BJ (cell line): ENCODE results near the gene NFKBIA. TPM values are rescaled to one million over a fixed set of nuclear protein-coding genes. Genes with fewer than 3 reads are reported as not detected.

Experiments used
- CTCF ChIA-PET: fragments of 350-600 bp; formaldehyde crosslinking; extraction: SDS; loops from one replicate; lab custom pipeline; 2021; ENCODE audit warnings: antibody characterized with exemption, inconsistent platforms; lab: Yijun Ruan, JAX
- POLR2A ChIA-PET: fragments of 300-600 bp; sonication (Branson Sonifier 250); formaldehyde crosslinking; extraction: SDS; loops from one replicate; lab custom pipeline; 2021; ENCODE audit warnings: antibody characterized with exemption; lab: Charles Lee
- DNase-seq: peaks from one replicate; pipeline ENCODE4 v3.0.0-alpha.2; 2011; ENCODE audit warnings: low read depth
- H3K27me3 ChIP-seq: 2 replicates; pipeline ENCODE4 v1.6.0; 2011; ENCODE audit warnings: low read length; ENCODE audit not compliant: control insufficient read depth, insufficient read depth
- H3K36me3 ChIP-seq: 2 replicates; pipeline ENCODE4 v1.5.1; 2011; ENCODE audit warnings: low read length; ENCODE audit not compliant: control insufficient read depth, insufficient read depth
- H3K4me3 ChIP-seq: 2 replicates; pipeline ENCODE4 v1.5.1; 2011; ENCODE audit warnings: low read depth, mild to moderate bottlenecking, control low read depth, low read length
- polyA plus RNA-seq: library from polyadenylated mRNA; depleted of rRNA; stranded (reverse); fragments of >200 nt; gene quantifications from 2 replicates; pipeline ENCODE4 v1.2.3, GENCODE V29; 2011
- TF ChIP-seq, protein P1 (sequence below): IDR thresholded peaks from 2 replicates; pipeline ENCODE4 v1.5.1; 2011; ENCODE audit warnings: low read depth, mild to moderate bottlenecking, control low read depth, inconsistent platforms, low read length, moderate library complexity; ENCODE audit not compliant: insufficient read depth

Gene NFKBIA
- polyA plus RNA-seq, 1 experiment = 73.2 TPM

DNA sequence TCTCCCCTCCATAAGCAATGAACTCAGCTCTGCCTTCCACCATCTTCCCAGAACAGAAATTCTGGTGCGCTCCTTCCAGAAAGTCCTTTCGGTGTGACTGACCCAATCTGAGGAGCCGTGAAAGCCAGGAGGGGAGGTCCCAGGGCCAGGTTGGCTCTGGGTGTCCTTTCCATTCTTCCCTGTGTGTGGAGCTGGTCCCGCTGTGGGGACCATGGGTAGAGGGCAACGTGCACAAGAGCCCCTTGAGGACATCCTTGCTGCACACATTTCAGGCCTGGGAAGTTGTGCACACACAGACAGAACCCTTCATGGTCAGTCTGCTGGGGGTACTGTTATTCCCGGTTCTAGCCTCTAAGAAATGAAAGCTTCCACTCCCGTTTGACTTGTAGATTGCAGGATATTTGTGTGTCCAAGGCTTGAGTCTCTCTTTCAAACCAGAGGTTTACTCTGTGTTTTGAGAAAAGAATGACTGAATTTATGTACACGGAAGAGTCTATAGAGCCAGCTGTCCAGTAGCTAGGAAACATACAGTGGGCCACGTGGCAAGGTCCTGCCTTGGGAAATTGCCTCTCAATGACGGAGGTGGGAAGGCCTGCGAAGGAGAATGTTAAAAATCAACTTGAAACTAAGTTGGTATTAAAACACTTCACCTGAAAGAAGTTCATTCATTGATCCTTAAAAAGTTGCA lies 10.1 kb downstream of the NFKBIA start:
- TF ChIP-seq, protein P1, sequence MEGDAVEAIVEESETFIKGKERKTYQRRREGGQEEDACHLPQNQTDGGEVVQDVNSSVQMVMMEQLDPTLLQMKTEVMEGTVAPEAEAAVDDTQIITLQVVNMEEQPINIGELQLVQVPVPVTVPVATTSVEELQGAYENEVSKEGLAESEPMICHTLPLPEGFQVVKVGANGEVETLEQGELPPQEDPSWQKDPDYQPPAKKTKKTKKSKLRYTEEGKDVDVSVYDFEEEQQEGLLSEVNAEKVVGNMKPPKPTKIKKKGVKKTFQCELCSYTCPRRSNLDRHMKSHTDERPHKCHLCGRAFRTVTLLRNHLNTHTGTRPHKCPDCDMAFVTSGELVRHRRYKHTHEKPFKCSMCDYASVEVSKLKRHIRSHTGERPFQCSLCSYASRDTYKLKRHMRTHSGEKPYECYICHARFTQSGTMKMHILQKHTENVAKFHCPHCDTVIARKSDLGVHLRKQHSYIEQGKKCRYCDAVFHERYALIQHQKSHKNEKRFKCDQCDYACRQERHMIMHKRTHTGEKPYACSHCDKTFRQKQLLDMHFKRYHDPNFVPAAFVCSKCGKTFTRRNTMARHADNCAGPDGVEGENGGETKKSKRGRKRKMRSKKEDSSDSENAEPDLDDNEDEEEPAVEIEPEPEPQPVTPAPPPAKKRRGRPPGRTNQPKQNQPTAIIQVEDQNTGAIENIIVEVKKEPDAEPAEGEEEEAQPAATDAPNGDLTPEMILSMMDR = no peak
- ChIA-PET CTCF (interaction anchor here (1.5 kb wide), 1 partner anchor 9 kb away, joined by 4 read pairs; no protein-coding TSS in a partner anchor), POLR2A (interaction anchor here (1.5 kb wide), 1 partner anchor 9 kb away, joined by 3 read pairs; no protein-coding TSS in a partner anchor)
- no peaks in the 10 kb centered on the region for H3K27me3 ChIP-seq
- no peaks in the 10 kb centered on the region; the same call in 1 of the 2 replicates for H3K36me3 ChIP-seq
- DNase-seq = no peak
- H3K4me3 ChIP-seq = no peak overlapping the region

DNA sequence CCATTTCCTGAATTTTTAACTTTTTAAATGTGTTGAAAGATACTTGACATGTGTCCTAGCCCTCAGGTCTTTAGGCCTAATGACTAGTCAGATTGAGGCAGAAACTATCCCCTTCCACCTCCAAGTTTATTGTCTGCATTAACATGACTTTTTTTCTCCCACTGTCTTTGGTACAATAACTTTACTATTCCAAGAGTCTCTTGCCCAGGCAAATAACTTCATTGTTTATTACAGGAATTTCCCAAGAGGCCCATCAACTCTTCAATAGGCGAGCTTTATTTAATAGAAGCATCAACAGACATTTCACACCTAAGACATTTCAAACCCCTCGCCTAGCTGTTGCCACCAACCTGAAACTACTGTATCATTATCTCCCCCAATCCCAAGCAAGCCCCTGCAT lies 10.7 kb downstream of the NFKBIA start:
- H3K27me3 ChIP-seq = no peaks in the 10 kb centered on the region
- no peaks in the 10 kb centered on the region; the same call in 1 of the 2 replicates for H3K36me3 ChIP-seq
- DNase-seq = no peak
- ChIA-PET POLR2A (interaction anchor here (1.5 kb wide), 1 partner anchor 10 kb away, joined by 3 read pairs; no protein-coding TSS in a partner anchor), CTCF (interaction anchor here (1.5 kb wide), 1 partner anchor 9 kb away, joined by 4 read pairs; no protein-coding TSS in a partner anchor)
- no peak overlapping the region for H3K4me3 ChIP-seq
- TF ChIP-seq, protein P1 = no peak

DNA sequence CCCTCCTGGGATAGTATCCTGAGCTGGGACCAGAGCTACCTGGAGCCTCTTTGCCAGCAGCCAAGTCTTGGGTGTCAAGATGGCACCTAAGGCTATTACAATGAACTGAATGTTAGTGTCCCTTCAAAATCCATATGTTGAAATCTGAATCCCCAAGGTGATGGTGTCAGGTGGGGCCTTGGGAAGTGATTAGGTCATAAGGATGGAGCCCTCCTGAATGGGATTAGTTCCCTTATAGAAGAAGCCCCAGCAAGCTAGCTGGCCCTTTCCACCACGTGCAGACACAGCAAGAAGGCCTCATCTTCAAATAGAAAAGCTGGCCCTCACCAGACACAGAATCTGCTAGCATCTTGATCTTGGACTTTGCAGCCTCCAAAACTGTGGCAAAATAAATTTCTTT lies 12.4 kb downstream of the NFKBIA start:
- ChIA-PET POLR2A (no interaction called here), CTCF (no interaction called here)
- Histone ChIP-seq H3K36me3 (no peaks in the 10 kb centered on the region; the same call in 1 of the 2 replicates), H3K27me3 (no peaks in the 10 kb centered on the region), H3K4me3 (no peak overlapping the region)
- DNase-seq = no peak
- TF ChIP-seq, protein P1 = no peak

DNA sequence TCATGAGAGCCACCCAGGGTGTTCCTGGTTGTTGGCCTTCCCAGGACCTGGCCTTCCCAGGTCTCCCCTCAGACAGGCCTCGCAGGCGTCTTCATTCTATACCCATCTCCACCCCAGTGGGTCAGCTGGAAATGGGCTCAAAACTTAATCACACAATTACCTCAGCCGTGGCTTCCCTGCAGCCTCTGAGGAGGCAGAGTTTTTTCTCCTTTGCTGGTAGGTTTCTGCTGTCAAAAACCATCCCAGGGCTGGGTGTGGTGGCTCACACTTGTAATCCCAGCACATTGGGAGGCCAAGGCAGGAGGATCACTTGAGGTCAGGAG lies 13.2 kb downstream of the NFKBIA start:
- no peak for DNase-seq
- POLR2A ChIA-PET = no interaction called here
- Histone ChIP-seq H3K4me3 (no peak overlapping the region), H3K36me3 (no peaks in the 10 kb centered on the region), H3K27me3 (no peaks in the 10 kb centered on the region)
- TF ChIP-seq, protein P1 = no peak
- CTCF ChIA-PET = no interaction called here

DNA sequence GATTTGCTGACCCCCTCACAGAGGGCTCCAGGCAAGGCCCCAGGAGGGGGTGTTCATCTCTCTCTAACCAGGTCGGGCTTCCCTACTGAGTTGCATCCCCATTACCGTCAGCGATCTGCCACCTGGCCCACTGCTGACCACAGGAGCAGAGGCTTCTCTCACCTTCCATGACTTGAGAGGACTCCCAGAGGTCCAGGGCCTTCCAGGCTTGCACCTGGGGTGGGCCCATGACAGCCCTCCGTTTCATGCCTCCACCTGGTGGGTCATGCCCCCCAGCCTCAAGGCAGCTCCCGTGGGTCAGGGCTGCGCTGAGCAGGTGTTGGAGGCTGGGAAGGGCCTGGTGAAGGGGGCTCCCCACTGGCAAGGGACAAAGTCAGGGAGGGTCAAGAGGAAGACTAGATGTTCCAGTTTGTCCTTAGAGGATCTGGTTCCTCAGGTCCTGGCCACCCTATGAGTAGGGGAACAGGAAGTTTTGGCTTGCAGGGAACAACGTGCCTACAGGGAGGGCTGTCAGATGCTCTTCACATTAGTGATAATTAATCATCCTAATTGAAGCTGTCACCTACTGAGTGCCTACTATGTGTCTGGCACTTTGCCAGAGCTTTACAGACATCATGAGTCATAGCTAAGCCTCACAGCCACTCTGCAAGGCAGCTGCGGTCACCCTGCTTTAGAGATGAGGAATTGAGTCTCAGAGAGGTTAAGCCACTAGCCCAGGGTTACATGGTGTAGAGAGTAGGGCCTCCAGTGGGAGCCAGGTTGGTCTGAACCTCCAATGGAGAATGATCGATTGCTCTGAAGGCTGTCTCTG lies 13.8 kb downstream of the NFKBIA start:
- no peaks in the 10 kb centered on the region for H3K36me3 ChIP-seq
- CTCF ChIA-PET = interaction anchor here (0.9 kb wide), 1 partner anchor 9 kb away, joined by 3 read pairs; no protein-coding TSS in a partner anchor
- TF ChIP-seq, protein P1 = no peak
- DNase-seq = no peak
- no peaks in the 10 kb centered on the region for H3K27me3 ChIP-seq
- POLR2A ChIA-PET = no interaction called here
- H3K4me3 ChIP-seq = no peak overlapping the region
